Activated T-cell treated with anti-CD3 and anti-CD28 coated beads, Interleukin-2, amount 50 U/mL, for 4 hours (primary cell): ENCODE data around the gene WIPI1. TPM values are rescaled to one million over a fixed set of nuclear protein-coding genes. Genes with fewer than 3 reads are reported as not detected.
"Not testable (repeated sequence)": the region's sequence is repeated elsewhere in the genome, so short reads cannot be mapped to it uniquely, and the experiment has no call there.

ENCODE experiments used
- ATAC-seq, 2 donors: fragments of 200-7000 bp; cut with Tn5 transposase; one replicate each; pipeline ENCODE4 v1.10.0; 2021
- DNase-seq: peaks from one replicate; pipeline ENCODE4 v3.0.0-alpha.2; 2020
- H3K27me3 Mint-ChIP-seq: one replicate; pipeline ENCODE4 v1.8.0; 2021; ENCODE audit warnings: low read depth, mixed read lengths
- H3K36me3 Mint-ChIP-seq: one replicate; pipeline ENCODE4 v1.8.0; 2022; ENCODE audit warnings: mixed read lengths; ENCODE audit not compliant: insufficient read depth
- H3K4me1 Mint-ChIP-seq: one replicate; pipeline ENCODE4 v1.8.0; 2021; ENCODE audit warnings: low read depth, mixed read lengths
- H3K4me3 Mint-ChIP-seq: one replicate; pipeline ENCODE4 v1.8.0; 2021; ENCODE audit warnings: mild to moderate bottlenecking, moderate library complexity, mixed read lengths
- H3K9me3 Mint-ChIP-seq: one replicate; pipeline ENCODE4 v1.8.0; 2021; ENCODE audit warnings: mixed read lengths
- total RNA-seq, 3 donors: library from RNA; stranded (reverse); gene quantifications; one replicate each; pipeline ENCODE4 v1.2.1, GENCODE V29; 2021

WIPI1 gene, protein sequence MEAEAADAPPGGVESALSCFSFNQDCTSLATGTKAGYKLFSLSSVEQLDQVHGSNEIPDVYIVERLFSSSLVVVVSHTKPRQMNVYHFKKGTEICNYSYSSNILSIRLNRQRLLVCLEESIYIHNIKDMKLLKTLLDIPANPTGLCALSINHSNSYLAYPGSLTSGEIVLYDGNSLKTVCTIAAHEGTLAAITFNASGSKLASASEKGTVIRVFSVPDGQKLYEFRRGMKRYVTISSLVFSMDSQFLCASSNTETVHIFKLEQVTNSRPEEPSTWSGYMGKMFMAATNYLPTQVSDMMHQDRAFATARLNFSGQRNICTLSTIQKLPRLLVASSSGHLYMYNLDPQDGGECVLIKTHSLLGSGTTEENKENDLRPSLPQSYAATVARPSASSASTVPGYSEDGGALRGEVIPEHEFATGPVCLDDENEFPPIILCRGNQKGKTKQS
- 1 to 10 TPM; 2.9 to 6.4 (median 3.9) TPM for total RNA-seq

DNA sequence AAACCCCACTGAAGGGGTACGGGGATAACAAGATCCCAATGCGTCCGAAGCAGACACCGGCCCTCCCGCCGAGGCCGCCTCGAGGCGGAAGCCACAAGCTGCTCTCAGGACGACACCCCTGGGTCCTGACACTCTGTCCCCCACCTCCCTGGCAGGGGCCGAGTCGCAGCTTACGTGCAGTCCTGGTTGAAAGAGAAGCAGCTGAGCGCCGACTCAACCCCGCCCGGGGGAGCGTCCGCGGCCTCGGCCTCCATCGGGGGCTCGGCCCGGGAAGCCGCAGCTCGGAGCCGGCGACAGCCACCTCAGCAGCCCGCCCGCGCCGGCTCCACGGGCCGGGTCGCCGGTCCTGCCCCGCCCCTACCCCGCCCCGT lies at the start of gene WIPI1:
Gene WIPI1 (minus strand): TSS at position 329 of the 371 bp plus-strand sequence. CDS start 75 bp downstream, at position 254.
- Mint-ChIP-seq H3K9me3 (no peaks in the 10 kb centered on the region), H3K36me3 (no peaks in the 10 kb centered on the region), H3K27me3 (no peaks in the 10 kb centered on the region), H3K4me1 (peaks cover 54% of the 10 kb centered on the region), H3K4me3 (peak within 1 kb of the TSS; percentile 82)
- peak; percentile 51 to 56 for ATAC-seq
- no peak for DNase-seq

- ATAC-seq = no peak
Observed at GRCh38 chr17:68505951-68506350, 48.7 kb upstream of the WIPI1 start.

GRCh38 chr17:68501074-68501473 lies 43.8 kb upstream of the WIPI1 start:
- no peak for DNase-seq
- no peaks in the 10 kb centered on the region for H3K36me3 Mint-ChIP-seq
- no peak overlapping the region for H3K4me3 Mint-ChIP-seq
- peaks cover 19% of the 10 kb centered on the region for H3K4me1 Mint-ChIP-seq
- no peaks in the 10 kb centered on the region for H3K9me3 Mint-ChIP-seq
- ATAC-seq = no peak
- H3K27me3 Mint-ChIP-seq = no peaks in the 10 kb centered on the region

More at GRCh38 chr17:68505951-68506350, 48.7 kb upstream of the WIPI1 start:
- Mint-ChIP-seq H3K4me1 (peaks cover 18% of the 10 kb centered on the region), H3K9me3 (no peaks in the 10 kb centered on the region), H3K36me3 (no peaks in the 10 kb centered on the region), H3K27me3 (no peaks in the 10 kb centered on the region), H3K4me3 (no peak overlapping the region)
- no peak for DNase-seq

- Mint-ChIP-seq H3K9me3 (no peaks in the 10 kb centered on the region), H3K4me3 (no peak overlapping the region), H3K4me1 (peaks cover 19% of the 10 kb centered on the region), H3K36me3 (no peaks in the 10 kb centered on the region), H3K27me3 (no peaks in the 10 kb centered on the region)
- no peak for ATAC-seq
- DNase-seq = no peak
Observed at GRCh38 chr17:68499587-68499986, 42.3 kb upstream of the WIPI1 start.

GRCh38 chr17:68498479-68499326 lies 41.4 kb upstream of the WIPI1 start:
- no peak for ATAC-seq
- Mint-ChIP-seq H3K4me1 (peaks cover 19% of the 10 kb centered on the region), H3K36me3 (no peaks in the 10 kb centered on the region)

GRCh38 chr17:68497885-68498319 lies 40.6 kb upstream of the WIPI1 start:
- Mint-ChIP-seq H3K36me3 (no peaks in the 10 kb centered on the region), H3K4me1 (peaks cover 19% of the 10 kb centered on the region), H3K4me3 (peak overlapping the region; percentile 36), H3K27me3 (no peaks in the 10 kb centered on the region), H3K9me3 (no peaks in the 10 kb centered on the region)
- ATAC-seq (no peak), DNase-seq (no peak)

More at GRCh38 chr17:68498479-68499326, 41.4 kb upstream of the WIPI1 start:
- H3K9me3 Mint-ChIP-seq = no peaks in the 10 kb centered on the region
- no peaks in the 10 kb centered on the region for H3K27me3 Mint-ChIP-seq
- no peak for DNase-seq
- H3K4me3 Mint-ChIP-seq = peak overlapping the region; percentile 36

GRCh38 chr17:68495081-68495480 lies 37.8 kb upstream of the WIPI1 start:
- no peak overlapping the region for H3K4me3 Mint-ChIP-seq
- no peaks in the 10 kb centered on the region for H3K9me3 Mint-ChIP-seq
- peaks cover 17% of the 10 kb centered on the region for H3K4me1 Mint-ChIP-seq
- ATAC-seq = no peak
- DNase-seq = no peak
- no peaks in the 10 kb centered on the region for H3K27me3 Mint-ChIP-seq
- H3K36me3 Mint-ChIP-seq = no peaks in the 10 kb centered on the region

DNA sequence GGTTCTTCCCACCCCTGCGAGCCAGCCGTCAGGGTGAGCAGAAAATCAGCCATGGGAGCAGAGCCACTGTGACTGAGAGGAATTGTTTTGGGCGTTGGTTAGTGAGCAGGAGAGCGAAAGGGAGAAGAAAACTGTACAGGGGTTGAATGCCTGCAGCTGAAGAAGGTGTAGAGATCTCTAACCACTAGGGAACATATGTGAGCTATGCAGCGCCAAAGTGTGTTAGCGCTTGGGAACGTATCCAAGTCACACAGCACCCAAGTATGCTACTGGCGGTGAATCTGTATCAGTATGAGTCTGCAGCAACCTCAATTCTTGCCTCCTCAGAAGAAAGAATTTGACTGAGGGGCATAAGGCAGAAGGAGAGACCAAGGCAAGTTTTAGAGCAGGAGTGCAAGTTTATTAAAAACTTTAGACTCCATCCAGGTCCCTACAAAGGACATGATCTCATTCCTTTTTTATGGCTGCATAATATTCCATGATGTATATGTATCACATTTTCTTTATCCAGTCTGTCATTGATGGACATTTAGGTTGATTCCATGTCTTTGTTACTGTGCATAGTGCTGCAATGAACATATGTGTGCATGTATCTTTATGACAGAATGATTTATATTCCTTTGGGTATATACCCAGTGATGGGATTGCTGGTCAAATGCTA lies 35.2 kb upstream of the WIPI1 start:
- H3K27me3 Mint-ChIP-seq, ATAC-seq, H3K9me3 Mint-ChIP-seq, H3K4me3 Mint-ChIP-seq, H3K4me1 Mint-ChIP-seq, H3K36me3 Mint-ChIP-seq, DNase-seq: not testable (repeated sequence)

DNA sequence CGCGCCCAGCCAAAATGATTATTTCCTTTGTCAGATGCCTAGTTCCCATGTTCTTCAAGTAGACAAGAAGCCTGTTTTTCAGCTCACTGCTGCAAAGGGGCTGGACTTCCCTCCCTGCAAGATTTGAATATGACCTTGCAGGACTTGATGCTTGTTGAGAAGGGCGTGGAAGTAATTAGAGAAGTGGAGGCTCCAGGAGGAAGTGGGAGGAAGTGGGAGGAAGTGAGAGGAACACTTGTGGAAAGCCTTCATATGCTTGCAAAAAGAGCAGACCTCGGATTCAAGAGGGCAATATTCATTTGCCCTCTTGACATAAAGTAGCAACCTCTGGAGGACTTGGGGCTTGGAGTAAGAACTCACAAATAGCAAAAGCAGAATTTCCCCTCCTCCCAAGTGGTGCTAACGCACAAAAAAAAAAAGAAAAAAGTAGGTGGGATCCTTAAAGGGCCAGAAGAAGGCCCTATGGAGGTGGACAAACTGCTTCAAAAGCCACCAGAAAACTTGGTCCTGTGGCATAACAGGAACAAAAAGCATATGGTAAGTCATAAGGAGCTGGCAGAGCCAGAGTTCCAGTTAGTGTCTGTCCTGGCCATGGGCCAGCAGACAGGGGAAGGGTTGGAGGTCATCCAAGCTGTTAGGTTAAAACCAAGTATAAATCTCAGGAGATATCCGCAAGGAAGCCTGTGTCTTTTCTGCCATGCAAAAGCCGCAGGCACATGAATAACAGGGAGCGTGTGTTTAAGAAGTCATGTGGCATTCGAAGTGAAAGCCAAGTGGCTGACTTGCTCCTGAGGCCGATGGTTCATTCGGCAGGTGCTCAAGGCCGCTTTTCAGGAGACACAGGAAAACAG lies 34.3 kb upstream of the WIPI1 start:
- DNase-seq (no peak), ATAC-seq (no peak)
- Mint-ChIP-seq H3K4me1 (peaks cover 9% of the 10 kb centered on the region), H3K36me3 (no peaks in the 10 kb centered on the region), H3K4me3 (no peak overlapping the region), H3K27me3 (no peaks in the 10 kb centered on the region), H3K9me3 (no peaks in the 10 kb centered on the region)

GRCh38 chr17:68489919-68490318 lies 32.6 kb upstream of the WIPI1 start:
- no peak for ATAC-seq
- H3K4me1 Mint-ChIP-seq = peaks cover 9% of the 10 kb centered on the region
- H3K4me3 Mint-ChIP-seq = no peak overlapping the region
- no peaks in the 10 kb centered on the region for H3K36me3 Mint-ChIP-seq
- no peaks in the 10 kb centered on the region for H3K27me3 Mint-ChIP-seq
- H3K9me3 Mint-ChIP-seq = no peaks in the 10 kb centered on the region
- no peak for DNase-seq

DNA sequence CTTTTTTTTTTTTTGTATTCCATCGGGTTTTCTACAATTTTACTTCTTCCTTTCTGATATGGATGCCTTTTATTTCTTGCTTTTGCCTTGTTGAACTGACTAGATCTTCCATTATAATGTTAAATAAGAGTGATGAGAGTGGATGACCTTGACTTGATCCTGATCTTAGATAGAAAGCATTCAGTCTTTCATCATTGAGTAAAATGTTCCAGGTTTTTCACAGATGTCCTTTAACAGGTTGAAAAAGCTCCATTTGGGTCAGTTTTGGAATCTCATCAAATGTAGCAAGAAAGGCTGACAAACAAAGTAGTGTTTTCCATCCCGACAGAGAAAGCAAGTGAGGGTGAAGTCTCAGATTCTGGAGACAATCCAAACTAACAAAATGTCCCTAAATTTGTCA lies 27.2 kb upstream of the WIPI1 start:
- no peak for ATAC-seq

GRCh38 chr17:68482576-68483041 lies 25.3 kb upstream of the WIPI1 start:
- ATAC-seq = no peak
- H3K9me3 Mint-ChIP-seq = no peaks in the 10 kb centered on the region
- H3K36me3 Mint-ChIP-seq = peaks cover 4% of the 10 kb centered on the region
- peaks cover 1% of the 10 kb centered on the region for H3K4me1 Mint-ChIP-seq
- DNase-seq = no peak
- peaks cover 6% of the 10 kb centered on the region for H3K27me3 Mint-ChIP-seq
- H3K4me3 Mint-ChIP-seq = no peak overlapping the region

More for the DNA sequence above, 27.2 kb upstream of the WIPI1 start:
- Mint-ChIP-seq H3K36me3 (peaks cover 2% of the 10 kb centered on the region), H3K4me3 (no peak overlapping the region), H3K27me3 (peaks cover 6% of the 10 kb centered on the region), H3K9me3 (no peaks in the 10 kb centered on the region), H3K4me1 (peaks cover 9% of the 10 kb centered on the region)
- DNase-seq = no peak

GRCh38 chr17:68480885-68481284 lies 23.6 kb upstream of the WIPI1 start:
- Mint-ChIP-seq H3K4me1 (no peaks in the 10 kb centered on the region), H3K27me3 (peaks cover 6% of the 10 kb centered on the region)
- DNase-seq = no peak

More at GRCh38 chr17:68480885-68481284, 23.6 kb upstream of the WIPI1 start:
- H3K9me3 Mint-ChIP-seq = no peaks in the 10 kb centered on the region
- H3K36me3 Mint-ChIP-seq = peaks cover 4% of the 10 kb centered on the region
- ATAC-seq = no peak
- H3K4me3 Mint-ChIP-seq = no peak overlapping the region
